SK-N-SH (cell line): Measurements from ENCODE around the gene AQP1. TPM values are rescaled to one million over a fixed set of nuclear protein-coding genes. Genes with fewer than 3 reads are reported as not detected.

Experiments
- CTCF ChIA-PET: fragments of 300-600, 350-600 bp; formaldehyde crosslinking; extraction: SDS; loops from one replicate; lab custom pipeline; 2021; lab: Yijun Ruan, JAX
- POLR2A ChIA-PET: fragments of 350-600 bp; sonication (Branson Sonifier 250); formaldehyde crosslinking; extraction: SDS; loops from one replicate; lab custom pipeline; 2020; ENCODE audit warnings: antibody characterized with exemption, inconsistent platforms; lab: Yijun Ruan, JAX
- DNase-seq: peaks from one replicate; pipeline ENCODE4 v3.0.0; 2012
- H2AFZ ChIP-seq: fragments of 200-600 bp; sonication (generic); 2 replicates; pipeline ENCODE4 v1.8.1; 2016; ENCODE audit warnings: antibody characterized with exemption, mild to moderate bottlenecking, low read depth
- H3F3A ChIP-seq: fragments of 200-600 bp; sonication (generic); replicated peaks from 2 replicates; pipeline ENCODE3; 2016; ENCODE audit warnings: antibody characterized with exemption, mild to moderate bottlenecking; ENCODE audit not compliant: insufficient read depth
- H3K27ac ChIP-seq, 2 experiments: fragments of 200-500 bp in 1 of 2; fragments of 200-600 bp in 1 of 2; sonication (Bioruptor generic) in 1 of 2; sonication (generic), shearing (Covaris generic) in 1 of 2; 2 replicates each; pipeline versions ENCODE4 v1.5.1 to v1.6.1; 2014 to 2016; ENCODE audit warnings: low read depth in 2 of 2, inconsistent platforms in 1 of 2, low read length in 1 of 2, mild to moderate bottlenecking in 1 of 2, mixed read lengths in 1 of 2
- H3K27me3 ChIP-seq: fragments of 200-600 bp; sonication (generic), shearing (Covaris generic); 2 replicates; pipeline ENCODE4 v1.6.1; 2016; ENCODE audit warnings: mixed run types; ENCODE audit not compliant: insufficient read depth
- H3K36me3 ChIP-seq, 2 experiments: fragments of 200-500 bp in 1 of 2; fragments of 200-600 bp in 1 of 2; sonication (Bioruptor generic) in 1 of 2; sonication (generic) in 1 of 2; replicated peaks in 1 of 2; 2 replicates each; pipeline versions ENCODE3 to v1.5.1; 2014 to 2016; ENCODE audit warnings: low read length in 1 of 2, mild to moderate bottlenecking in 1 of 2; ENCODE audit not compliant: insufficient read depth in 2 of 2, control insufficient read depth in 1 of 2
- H3K4me1 ChIP-seq, 2 experiments: fragments of 200-500 bp in 1 of 2; fragments of 200-600 bp in 1 of 2; sonication (Bioruptor generic) in 1 of 2; sonication (generic), shearing (Covaris generic) in 1 of 2; 2 replicates each; pipeline versions ENCODE4 v1.5.1 to v1.6.1; 2014 to 2016; ENCODE audit warnings: low read depth in 1 of 2, low read length in 1 of 2, mixed run types in 1 of 2; ENCODE audit not compliant: insufficient read depth in 2 of 2, control insufficient read depth in 1 of 2
- H3K4me2 ChIP-seq: fragments of 200-600 bp; sonication (generic), shearing (Covaris generic); 2 replicates; pipeline ENCODE4 v1.6.1; 2017; ENCODE audit warnings: mixed run types
- H3K4me3 ChIP-seq, 2 experiments: fragments of 200-500 bp in 1 of 2; fragments of 200-600 bp in 1 of 2; sonication (Bioruptor generic) in 1 of 2; sonication (generic), shearing (Covaris generic) in 1 of 2; 2 replicates each; pipeline versions ENCODE4 v1.5.1 to v1.8.1; 2014 to 2016; ENCODE audit warnings: low read depth in 2 of 2, inconsistent platforms in 1 of 2, low read length in 1 of 2, mild to moderate bottlenecking in 1 of 2, mixed read lengths in 1 of 2, moderate library complexity in 1 of 2
- H3K79me2 ChIP-seq: fragments of 200-600 bp; sonication (generic); 2 replicates; pipeline ENCODE4 v1.8.1; 2017; ENCODE audit warnings: mild to moderate bottlenecking; ENCODE audit not compliant: insufficient read depth
- H3K9ac ChIP-seq: fragments of 200-600 bp; sonication (generic); 2 replicates; pipeline ENCODE4 v1.6.1; 2017; ENCODE audit warnings: mixed run types
- H3K9me2 ChIP-seq: fragments of 200-600 bp; sonication (generic); 2 replicates; pipeline ENCODE4 v1.6.1; 2017; ENCODE audit warnings: mixed run types
- H3K9me3 ChIP-seq: fragments of 200-600 bp; sonication (generic); 2 replicates; pipeline ENCODE4 v1.6.1; 2017; ENCODE audit warnings: mixed run types, mild to moderate bottlenecking, moderate library complexity
- H4K20me1 ChIP-seq: fragments of 200-600 bp; sonication (generic); 2 replicates; pipeline ENCODE4 v1.6.1; 2017; ENCODE audit warnings: mild to moderate bottlenecking, mixed run types; ENCODE audit not compliant: insufficient read depth
- EP300 ChIP-seq, 2 experiments: IDR thresholded peaks; 2 replicates each; pipeline versions ENCODE4 v1.4.0 to v1.6.1; 2012; ENCODE audit warnings: borderline replicate concordance in 1 of 2, low read depth in 1 of 2, low read length in 1 of 2
- FOSL2 ChIP-seq: IDR thresholded peaks from 2 replicates; pipeline ENCODE4 v1.4.0; 2012; ENCODE audit warnings: low read depth, mild to moderate bottlenecking, moderate library complexity, borderline replicate concordance
- FOXJ3 ChIP-seq: sonication (generic); formaldehyde crosslinking; IDR thresholded peaks from 2 replicates; pipeline ENCODE4 v1.5.1; 2020; ENCODE audit warnings: mild to moderate bottlenecking, missing genetic modification reagents
- FOXM1 ChIP-seq: IDR thresholded peaks from 2 replicates; pipeline ENCODE4 v1.4.0; 2012; ENCODE audit warnings: low read depth, mild to moderate bottlenecking
- GATA2 ChIP-seq: sonication (generic); formaldehyde crosslinking; IDR thresholded peaks from 2 replicates; pipeline ENCODE4 v1.5.0; 2020; ENCODE audit warnings: mild to moderate bottlenecking, missing genetic modification reagents
- IRF3 ChIP-seq: fragments of 150-350 bp; IDR thresholded peaks from 2 replicates; pipeline ENCODE4 v1.6.1; 2016; ENCODE audit warnings: mild to moderate bottlenecking, low read depth, low read length
- JUND ChIP-seq: IDR thresholded peaks from 2 replicates; pipeline ENCODE4 v1.4.0; 2012
- MAX ChIP-seq: IDR thresholded peaks from 2 replicates; pipeline ENCODE4 v1.4.0; 2012; ENCODE audit warnings: low read depth
- MEF2A ChIP-seq: IDR thresholded peaks from 2 replicates; pipeline ENCODE4 v1.4.0; 2012; ENCODE audit warnings: low read depth, borderline replicate concordance
- MXI1 ChIP-seq: IDR thresholded peaks from 2 replicates; pipeline ENCODE4 v1.6.1; 2012; ENCODE audit warnings: mild to moderate bottlenecking, low read depth, low read length, improper control_type of control experiment
- NRF1 ChIP-seq: IDR thresholded peaks from 2 replicates; pipeline ENCODE4 v1.6.1; 2012; ENCODE audit warnings: low read depth, mild to moderate bottlenecking, low read length
- POLR2AphosphoS5 ChIP-seq: IDR thresholded peaks from 2 replicates; pipeline ENCODE4 v1.6.1; 2012; ENCODE audit warnings: low read depth, low read length
- RAD21 ChIP-seq: IDR thresholded peaks from 2 replicates; pipeline ENCODE4 v1.6.1; 2012; ENCODE audit warnings: mild to moderate bottlenecking, low read length
- RCOR1 ChIP-seq: fragments of 150-350 bp; IDR thresholded peaks from 2 replicates; pipeline ENCODE4 v1.6.1; 2017; ENCODE audit warnings: antibody characterized with exemption, low read length
- REST ChIP-seq: IDR thresholded peaks from 2 replicates; pipeline ENCODE4 v1.6.1; 2012; ENCODE audit warnings: mild to moderate bottlenecking, low read depth, low read length, moderate library complexity
- RFX5 ChIP-seq: IDR thresholded peaks from 2 replicates; pipeline ENCODE4 v1.6.1; 2012; ENCODE audit warnings: mild to moderate bottlenecking, improper control_type of control experiment, low read length
- RXRA ChIP-seq: IDR thresholded peaks from 2 replicates; pipeline ENCODE4 v1.4.0; 2012; ENCODE audit warnings: low read depth, mild to moderate bottlenecking, borderline replicate concordance
- SMC3 ChIP-seq: IDR thresholded peaks from 2 replicates; pipeline ENCODE4 v1.6.1; 2012; ENCODE audit warnings: low read depth, low read length, improper control_type of control experiment
- TAF1 ChIP-seq: IDR thresholded peaks from 2 replicates; pipeline ENCODE4 v1.6.1; 2012; ENCODE audit warnings: low read depth, mild to moderate bottlenecking, low read length, moderate library complexity, borderline replicate concordance
- TCF12 ChIP-seq: IDR thresholded peaks from 2 replicates; pipeline ENCODE4 v1.4.0; 2012
- USF1 ChIP-seq: IDR thresholded peaks from 2 replicates; pipeline ENCODE4 v1.4.0; 2012; ENCODE audit warnings: low read depth, borderline replicate concordance
- WGBS: methylation state at CpG from one replicate; pipeline ENCODE4 v1.1.6; 2017; ENCODE audit warnings: low lambda C conversion rate; 5-methylcytosine and 5-hydroxymethylcytosine counted together
- polyA plus RNA-seq, 3 experiments: library from polyadenylated mRNA; depleted of rRNA; stranded (reverse); fragments of >200 nt; gene quantifications; 2 replicates each; pipeline ENCODE4 v1.2.3, GENCODE V29; 2012

AQP1 gene
- polyA plus RNA-seq, 1 of the 3 experiments (the other 2 are of a cell fraction) = 1.7 TPM

GRCh38 chr7:30968294-30968693 lies 56.6 kb downstream of the AQP1 start:
- POLR2A ChIA-PET = no interaction called here
- H3K36me3 ChIP-seq = no peaks in the 10 kb centered on the region
- H3K4me1 ChIP-seq = no peaks in the 10 kb centered on the region; a peak in 1 of 4 replicates
- DNase-seq = no peak
- no peak overlapping the region for H2AFZ ChIP-seq
- no peaks in the 10 kb centered on the region for H4K20me1 ChIP-seq
- 94% methylated on average over 2 of the region's 2 CpGs for WGBS
- no peak overlapping the region for H3K27ac ChIP-seq
- CTCF ChIA-PET = interaction anchor here (0.5 to 31.8 kb wide), 6 partner anchors 9 to 521 kb away, joined by 3 to 1191 read pairs (median 6); no protein-coding TSS in a partner anchor
- no peaks in the 10 kb centered on the region for H3K79me2 ChIP-seq
- H3K9me2 ChIP-seq = no peaks in the 10 kb centered on the region
- no peak overlapping the region for H3K4me3 ChIP-seq
- no peaks in the 10 kb centered on the region for H3K9me3 ChIP-seq
- no peaks in the 10 kb centered on the region for H3F3A ChIP-seq
- H3K27me3 ChIP-seq = peaks cover 56% of the 10 kb centered on the region; the same call in 1 of the 2 replicates
- H3K4me2 ChIP-seq = no peak overlapping the region
- H3K9ac ChIP-seq = no peak overlapping the region
- no peak for TF ChIP-seq MEF2A
- TF ChIP-seq EP300 (IDR thresholded peaks at IDR 0.05; ENCODE audit: borderline replicate concordance in 1 of 2, low read depth in 1 of 2, low read length in 1 of 2) = no peak
- TF ChIP-seq FOSL2 = no peak
- TF ChIP-seq GATA2 (CRISPR knock-in tag) = no peak
- TF ChIP-seq RAD21 = no peak
- no peak for TF ChIP-seq NRF1
- no peak for TF ChIP-seq SMC3
- TF ChIP-seq POLR2AphosphoS5 = no peak
- no peak for TF ChIP-seq RFX5
- TF ChIP-seq TCF12 = no peak
- TF ChIP-seq TAF1 = no peak
- TF ChIP-seq RXRA = no peak
- no peak for TF ChIP-seq USF1
- TF ChIP-seq FOXJ3 (CRISPR knock-in tag) = no peak
- no peak for TF ChIP-seq FOXM1
- TF ChIP-seq JUND = no peak

GRCh38 chr7:30968747-30969603 lies 57.3 kb downstream of the AQP1 start:
- Histone ChIP-seq H3K4me2 (no peak overlapping the region), H3K9me2 (no peaks in the 10 kb centered on the region), H3F3A (no peaks in the 10 kb centered on the region), H3K4me1 (no peaks in the 10 kb centered on the region; a peak in 1 of 4 replicates), H3K4me3 (no peak overlapping the region), H4K20me1 (no peaks in the 10 kb centered on the region), H3K27ac (no peak overlapping the region), H3K9me3 (no peaks in the 10 kb centered on the region), H3K79me2 (no peaks in the 10 kb centered on the region), H3K36me3 (no peaks in the 10 kb centered on the region), H3K27me3 (peaks cover 50% of the 10 kb centered on the region; the same call in 1 of the 2 replicates), H3K9ac (no peak overlapping the region), H2AFZ (no peak overlapping the region)
- POLR2A ChIA-PET = no interaction called here
- DNase-seq = peak; percentile 8
- 39% methylated on average over 7 of the region's 7 CpGs for WGBS
- CTCF ChIA-PET = interaction anchor here (0.9 to 31.8 kb wide), 6 partner anchors 8 to 168 kb away, joined by 3 to 1191 read pairs (median 48); no protein-coding TSS in a partner anchor
- TF ChIP-seq POLR2AphosphoS5 (no peak), IRF3 (no peak), REST (no peak), RCOR1 (no peak), MXI1 (no peak), MAX (no peak), RFX5 (no peak), TCF12 (no peak), RXRA (no peak)
